Spleen (tissue), 7 donors: ENCODE data around the gene LRRC59.

Experiments used
- POLR2A ChIP-seq, 3 donors: fragments of 450-650 bp; IDR thresholded peaks; one replicate each; pipeline ENCODE4 v1.5.1; 2017; ENCODE audit warnings: antibody characterized with exemption in 3 of 3, mild to moderate bottlenecking in 1 of 3
- POLR2AphosphoS5 ChIP-seq, 3 donors: sonication (generic); formaldehyde crosslinking; IDR thresholded peaks; one replicate each; pipeline ENCODE4 v1.5.1; 2017; ENCODE audit warnings: antibody characterized with exemption in 3 of 3
- TF ChIP-seq, protein P1 (sequence below), 11 experiments: fragments of 200-600 bp in 7 of 11; fragments of 450-650 bp in 4 of 11; sonication (generic) in 4 of 11; IDR thresholded peaks in 8 of 11; conservative IDR thresholded peaks in 3 of 11; 1 replicate in 7 of 11; 2 replicates in 4 of 11; pipeline versions ENCODE4 v1.4.0 to v1.8.0; 2016 to 2021; ENCODE audit warnings: antibody characterized with exemption in 11 of 11, inconsistent platforms in 4 of 11, mild to moderate bottlenecking in 1 of 11
- donor health status: DM: no; HTN: no; CAD: no; lungs with moderate emphysema.
- donor health status: DM: no; HTN: no; CAD: no.
- donor health status: DM: no; HTN: no; CAD: no.

DNA sequence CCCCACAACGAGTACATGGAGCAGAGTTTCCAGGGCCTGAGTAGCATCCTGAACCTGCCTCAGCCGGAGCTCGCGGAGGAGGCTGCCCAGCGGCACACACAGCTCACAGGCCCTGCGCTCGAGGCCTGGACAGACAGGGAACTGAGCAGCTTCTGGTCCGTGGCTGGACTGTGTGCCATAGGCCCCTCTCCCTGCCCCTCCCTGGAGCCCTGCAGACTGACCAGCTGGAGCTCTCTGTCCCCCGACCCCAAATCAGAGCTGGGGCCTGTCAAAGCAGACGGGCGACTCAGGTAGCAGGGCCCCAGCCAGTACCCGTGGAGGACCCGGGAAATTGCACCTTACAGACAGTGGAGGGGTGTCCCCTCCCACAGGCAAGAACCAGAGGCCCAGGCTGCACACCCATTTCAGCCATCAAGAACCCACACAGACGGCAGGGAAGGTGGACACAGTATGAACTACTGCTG is 37.3 kb downstream of the LRRC59 start:
- TF ChIP-seq POLR2A (IDR thresholded peaks at IDR 0.05): no peak
- TF ChIP-seq, protein P1, sequence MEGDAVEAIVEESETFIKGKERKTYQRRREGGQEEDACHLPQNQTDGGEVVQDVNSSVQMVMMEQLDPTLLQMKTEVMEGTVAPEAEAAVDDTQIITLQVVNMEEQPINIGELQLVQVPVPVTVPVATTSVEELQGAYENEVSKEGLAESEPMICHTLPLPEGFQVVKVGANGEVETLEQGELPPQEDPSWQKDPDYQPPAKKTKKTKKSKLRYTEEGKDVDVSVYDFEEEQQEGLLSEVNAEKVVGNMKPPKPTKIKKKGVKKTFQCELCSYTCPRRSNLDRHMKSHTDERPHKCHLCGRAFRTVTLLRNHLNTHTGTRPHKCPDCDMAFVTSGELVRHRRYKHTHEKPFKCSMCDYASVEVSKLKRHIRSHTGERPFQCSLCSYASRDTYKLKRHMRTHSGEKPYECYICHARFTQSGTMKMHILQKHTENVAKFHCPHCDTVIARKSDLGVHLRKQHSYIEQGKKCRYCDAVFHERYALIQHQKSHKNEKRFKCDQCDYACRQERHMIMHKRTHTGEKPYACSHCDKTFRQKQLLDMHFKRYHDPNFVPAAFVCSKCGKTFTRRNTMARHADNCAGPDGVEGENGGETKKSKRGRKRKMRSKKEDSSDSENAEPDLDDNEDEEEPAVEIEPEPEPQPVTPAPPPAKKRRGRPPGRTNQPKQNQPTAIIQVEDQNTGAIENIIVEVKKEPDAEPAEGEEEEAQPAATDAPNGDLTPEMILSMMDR (IDR thresholded peaks at IDR 0.05 in 8 of 11, conservative IDR thresholded peaks at IDR 0.05 in 3 of 11): no peak
- TF ChIP-seq POLR2AphosphoS5 (IDR thresholded peaks at IDR 0.05): peak in 1 of 3 donors; percentile 36
